ENCODE data around the gene AGPAT1. TPM values are rescaled to one million over a fixed set of nuclear protein-coding genes. Genes with fewer than 3 reads are reported as not detected.
"Not testable (repeated sequence)": the region's sequence is repeated elsewhere in the genome, so short reads cannot be mapped to it uniquely, and the experiment has no call there.

The AGPAT1 gene
- total RNA-seq, 5 donors from 2014 or later (not counting 1 experiment from before 2014, with no cell fraction given) = 23.5 to 34.6 (median 31.0) TPM

GRCh38 chr6:32189069-32189741, 13.3 kb upstream of the AGPAT1 start:
- H3K4me1 ChIP-seq (ENCODE audit: control insufficient read depth in 1 of 2, extremely low read depth in 1 of 2, insufficient read depth in 2 of 2, low read length in 2 of 2) = peaks cover 23 to 70% of the 10 kb centered on the region in 2 experiments
- peaks cover 52 to 63% (median 59%) of the 10 kb centered on the region in 3 donors for H3K4me1 Mint-ChIP-seq
- H3K9me3 Mint-ChIP-seq = no peaks in the 10 kb centered on the region
- H3K4me3 Mint-ChIP-seq = peak overlapping the region; percentile 91 to 97 (median 95)
- ChIA-PET CTCF (no interaction called here), POLR2A (no interaction called here)
- no peak for ATAC-seq (replicated peaks in 1 of 4)
- peak overlapping the region; percentile 95 to 98 for H3K27ac Mint-ChIP-seq
- H3K36me3 ChIP-seq (ENCODE audit: control insufficient read depth in 2 of 2, extremely low read depth in 1 of 2, insufficient read depth in 1 of 2, low read length in 1 of 2) = peaks cover 1 to 40% of the 10 kb centered on the region in 2 donors
- H3K27me3 Mint-ChIP-seq = no peaks in the 10 kb centered on the region
- 2% methylated on average over 10 of the region's 10 CpGs for WGBS (ENCODE audit: insufficient coverage)
- H3K27ac ChIP-seq (ENCODE audit: low read length) = peak overlapping the region; percentile 93
- H3K36me3 Mint-ChIP-seq = peaks cover 46% of the 10 kb centered on the region
- DNase-seq = no peak
- no peaks in the 10 kb centered on the region for H3K9me3 ChIP-seq
- H3K27me3 ChIP-seq (replicated peaks in 1 of 2; ENCODE audit: control insufficient read depth in 2 of 2, extremely low read depth in 1 of 2, insufficient read depth in 2 of 2, low read length in 1 of 2) = no peaks in the 10 kb centered on the region
- peak overlapping the region; percentile 93 to 95 for H3K4me3 ChIP-seq (ENCODE audit: control insufficient read depth in 1 of 2, extremely low read depth in 1 of 2, low read length in 1 of 2)

GRCh38 chr6:32188381-32189068, 12.6 kb upstream of the AGPAT1 start:
- Histone ChIP-seq H3K4me3 (ENCODE audit: control insufficient read depth in 1 of 2, extremely low read depth in 1 of 2, low read length in 1 of 2) (peak overlapping the region; percentile 93 to 95), H3K4me1 (ENCODE audit: control insufficient read depth in 1 of 2, extremely low read depth in 1 of 2, insufficient read depth in 2 of 2, low read length in 2 of 2) (peaks cover 17 to 69% of the 10 kb centered on the region in 2 experiments), H3K36me3 (ENCODE audit: control insufficient read depth in 2 of 2, extremely low read depth in 1 of 2, insufficient read depth in 1 of 2, low read length in 1 of 2) (peaks cover 4 to 45% of the 10 kb centered on the region in 2 donors), H3K27me3 (replicated peaks in 1 of 2; ENCODE audit: control insufficient read depth in 2 of 2, extremely low read depth in 1 of 2, insufficient read depth in 2 of 2, low read length in 1 of 2) (no peaks in the 10 kb centered on the region), H3K9me3 (no peaks in the 10 kb centered on the region), H3K27ac (ENCODE audit: low read length) (peak overlapping the region; percentile 93)
- H3K27me3 Mint-ChIP-seq = no peaks in the 10 kb centered on the region
- H3K9me3 Mint-ChIP-seq = no peaks in the 10 kb centered on the region
- ChIA-PET CTCF (no interaction called here), POLR2A (no interaction called here)
- 57% methylated on average over 10 of the region's 13 CpGs for WGBS (ENCODE audit: insufficient coverage)
- H3K4me1 Mint-ChIP-seq = peaks cover 48 to 61% (median 52%) of the 10 kb centered on the region in 3 donors
- DNase-seq (no peak), ATAC-seq (replicated peaks in 1 of 4) (no peak)
- peak overlapping the region; percentile 91 to 97 (median 95) for H3K4me3 Mint-ChIP-seq
- peak overlapping the region; percentile 95 to 98 for H3K27ac Mint-ChIP-seq
- H3K36me3 Mint-ChIP-seq = peaks cover 46% of the 10 kb centered on the region

GRCh38 chr6:32187725-32188380, 12.0 kb upstream of the AGPAT1 start:
- peak overlapping the region; percentile 55 to 97 (median 91) for H3K4me3 Mint-ChIP-seq
- H3K27me3 Mint-ChIP-seq; DNase-seq; H3K9me3 ChIP-seq; H3K27me3 ChIP-seq (replicated peaks in 1 of 2; ENCODE audit: control insufficient read depth in 2 of 2, extremely low read depth in 1 of 2, insufficient read depth in 2 of 2, low read length in 1 of 2); ATAC-seq (replicated peaks in 1 of 4); H3K9me3 Mint-ChIP-seq; CTCF ChIA-PET: not testable (repeated sequence)
- peak overlapping the region; percentile 95 to 98 for H3K27ac Mint-ChIP-seq
- Histone ChIP-seq H3K36me3 (ENCODE audit: control insufficient read depth in 2 of 2, extremely low read depth in 1 of 2, insufficient read depth in 1 of 2, low read length in 1 of 2) (peaks cover 4 to 52% of the 10 kb centered on the region in 2 donors), H3K4me3 (ENCODE audit: control insufficient read depth in 1 of 2, extremely low read depth in 1 of 2, low read length in 1 of 2) (peak overlapping the region in 1 of 2 donors; percentile 95), H3K4me1 (ENCODE audit: control insufficient read depth in 1 of 2, extremely low read depth in 1 of 2, insufficient read depth in 2 of 2, low read length in 2 of 2) (peaks cover 14 to 69% of the 10 kb centered on the region in 2 experiments), H3K27ac (ENCODE audit: low read length) (peak overlapping the region; percentile 93)
- peaks cover 48 to 59% (median 48%) of the 10 kb centered on the region in 3 donors for H3K4me1 Mint-ChIP-seq
- peaks cover 46% of the 10 kb centered on the region for H3K36me3 Mint-ChIP-seq
- POLR2A ChIA-PET = interaction anchor here in 1 of 2 donors (0.6 kb wide), 1 partner anchor 1319 kb away, joined by 5 read pairs; no protein-coding TSS in a partner anchor
- WGBS (ENCODE audit: insufficient coverage) = 90% methylated on average over 8 of the region's 18 CpGs

DNA sequence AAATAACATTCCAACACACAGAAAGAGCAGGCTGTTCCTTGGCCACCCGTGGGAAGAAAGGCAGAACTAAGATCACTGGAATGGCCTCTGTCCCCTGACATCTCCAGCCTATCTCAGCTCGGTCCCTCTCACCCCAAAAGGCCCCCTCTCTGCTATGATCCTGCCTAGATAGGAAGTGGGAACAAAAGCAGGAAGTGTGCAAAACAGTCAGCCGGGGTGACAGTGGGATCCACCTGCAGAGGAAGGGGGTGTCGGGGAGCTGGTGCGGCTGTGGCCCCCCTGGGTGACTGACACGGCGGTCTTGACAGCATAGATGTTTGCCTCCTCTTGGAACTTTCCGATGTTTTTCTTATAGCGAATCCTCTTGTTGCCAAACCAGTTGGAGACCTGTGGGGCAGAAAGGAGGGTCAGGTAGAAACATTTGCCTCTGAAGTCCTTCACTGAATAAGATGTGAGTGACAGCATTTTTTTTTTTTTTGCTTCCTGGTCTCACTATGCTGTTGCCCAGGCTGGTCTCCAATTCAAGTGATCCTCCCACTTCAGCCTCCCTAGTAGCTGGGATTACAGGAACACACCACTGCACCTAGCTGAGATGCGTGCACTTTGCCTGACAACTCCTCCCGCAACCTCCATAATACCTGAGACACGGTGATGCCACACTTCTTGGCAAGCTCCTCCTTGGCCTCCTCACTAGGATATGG, 11.3 kb upstream of the AGPAT1 start:
- H3K4me3 Mint-ChIP-seq = peak overlapping the region; percentile 49 to 97 (median 55)
- Histone ChIP-seq H3K27me3 (replicated peaks in 1 of 2; ENCODE audit: control insufficient read depth in 2 of 2, extremely low read depth in 1 of 2, insufficient read depth in 2 of 2, low read length in 1 of 2) (no peaks in the 10 kb centered on the region), H3K9me3 (no peaks in the 10 kb centered on the region), H3K4me3 (ENCODE audit: control insufficient read depth in 1 of 2, extremely low read depth in 1 of 2, low read length in 1 of 2) (peak overlapping the region in 1 of 2 donors; percentile 2), H3K4me1 (ENCODE audit: control insufficient read depth in 1 of 2, extremely low read depth in 1 of 2, insufficient read depth in 2 of 2, low read length in 2 of 2) (peaks cover 14 to 73% of the 10 kb centered on the region in 2 experiments), H3K36me3 (ENCODE audit: control insufficient read depth in 2 of 2, extremely low read depth in 1 of 2, insufficient read depth in 1 of 2, low read length in 1 of 2) (peaks cover 4 to 59% of the 10 kb centered on the region in 2 donors), H3K27ac (ENCODE audit: low read length) (peak overlapping the region; percentile 75)
- H3K36me3 Mint-ChIP-seq = peaks cover 46% of the 10 kb centered on the region
- POLR2A ChIA-PET = interaction anchor here in 1 of 2 donors (0.6 kb wide), 1 partner anchor 1320 kb away, joined by 5 read pairs; no protein-coding TSS in a partner anchor
- H3K4me1 Mint-ChIP-seq = peaks cover 51 to 62% (median 52%) of the 10 kb centered on the region in 3 donors
- no peaks in the 10 kb centered on the region for H3K9me3 Mint-ChIP-seq
- WGBS (ENCODE audit: insufficient coverage) = 23% methylated on average over 4 of the region's 12 CpGs
- DNase-seq = no peak
- no peaks in the 10 kb centered on the region for H3K27me3 Mint-ChIP-seq
- no peak for ATAC-seq (replicated peaks in 1 of 4)
- CTCF ChIA-PET = no interaction called here
- H3K27ac Mint-ChIP-seq = peak overlapping the region; percentile 95 to 98

DNA sequence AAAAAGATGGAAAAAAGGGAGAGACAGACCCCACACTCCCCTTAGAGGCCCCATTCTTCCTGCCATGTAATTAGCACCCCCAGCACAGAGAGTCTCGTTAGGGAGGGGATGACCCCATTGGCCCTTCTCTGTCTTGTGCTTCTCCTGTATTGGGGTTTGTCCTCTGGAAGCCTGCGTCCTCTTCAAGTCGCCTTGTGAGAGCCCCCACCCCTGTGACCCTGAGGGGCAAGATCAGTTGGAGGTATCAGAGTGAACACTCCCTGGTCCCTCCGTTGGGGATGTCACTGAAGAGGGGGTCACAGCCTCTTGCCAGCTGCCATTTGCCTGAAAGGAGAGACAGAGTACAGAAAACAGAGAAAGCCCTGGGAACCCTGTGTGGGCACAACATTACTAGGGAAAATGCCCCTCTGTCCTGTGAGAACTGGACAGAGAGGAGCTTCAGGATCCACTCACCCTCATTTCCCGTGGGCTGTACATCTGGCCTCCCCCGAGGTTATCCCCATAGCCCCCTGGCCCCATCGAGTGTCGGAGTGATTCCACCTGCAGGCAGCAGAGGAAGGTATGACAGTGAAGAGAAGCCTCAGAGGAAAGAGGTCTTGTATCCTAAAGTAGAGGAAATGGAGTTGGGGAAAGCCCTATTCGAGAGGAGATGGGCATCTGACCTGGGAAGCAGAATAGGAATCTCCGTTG, 10.4 kb upstream of the AGPAT1 start:
- H3K27me3 ChIP-seq (replicated peaks in 1 of 2; ENCODE audit: control insufficient read depth in 2 of 2, extremely low read depth in 1 of 2, insufficient read depth in 2 of 2, low read length in 1 of 2); CTCF ChIA-PET; H3K9me3 Mint-ChIP-seq; DNase-seq; H3K9me3 ChIP-seq; H3K27me3 Mint-ChIP-seq; ATAC-seq (replicated peaks in 1 of 4); POLR2A ChIA-PET; H3K4me3 ChIP-seq (ENCODE audit: control insufficient read depth in 1 of 2, extremely low read depth in 1 of 2, low read length in 1 of 2): not testable (repeated sequence)
- peaks cover 54 to 65% (median 54%) of the 10 kb centered on the region in 3 donors for H3K4me1 Mint-ChIP-seq
- WGBS (ENCODE audit: insufficient coverage) = 70% methylated on average over 2 of the region's 10 CpGs
- H3K4me1 ChIP-seq (ENCODE audit: control insufficient read depth in 1 of 2, extremely low read depth in 1 of 2, insufficient read depth in 2 of 2, low read length in 2 of 2) = peaks cover 14 to 75% of the 10 kb centered on the region in 2 experiments
- peaks cover 41% of the 10 kb centered on the region for H3K36me3 Mint-ChIP-seq
- H3K27ac ChIP-seq (ENCODE audit: low read length) = peak overlapping the region; percentile 75
- peak overlapping the region; percentile 95 to 98 for H3K27ac Mint-ChIP-seq
- peak overlapping the region; percentile 49 to 97 (median 55) for H3K4me3 Mint-ChIP-seq
- H3K36me3 ChIP-seq (ENCODE audit: control insufficient read depth in 2 of 2, extremely low read depth in 1 of 2, insufficient read depth in 1 of 2, low read length in 1 of 2) = peaks cover 4 to 65% of the 10 kb centered on the region in 2 donors
